ENCODE measurements around the gene TOE1. TPM values are rescaled to one million over a fixed set of nuclear protein-coding genes. Genes with fewer than 3 reads are reported as not detected.

Gene TOE1
- total RNA-seq, 1 donor from 2014 or later, result 6.1 TPM

- H3F3A ChIP-seq (ENCODE audit: low read depth), result peaks cover 33% of the 10 kb centered on the region
- no peaks in the 10 kb centered on the region for H3K9me3 Mint-ChIP-seq
Measured at GRCh38 chr1:45300669-45300997, 39.3 kb upstream of the TOE1 start.

GRCh38 chr1:45302505-45303150, 37.3 kb upstream of the TOE1 start:
- Histone ChIP-seq H3K4me1 (peaks cover 47% of the 10 kb centered on the region), H3K4me3 (peak overlapping the region; percentile 66), H3K27ac (no peak overlapping the region), H4K20me1 (ENCODE audit: low read depth) (no peaks in the 10 kb centered on the region), H3K27me3 (no peaks in the 10 kb centered on the region), H3K9me3 (ENCODE audit: low read depth) (no peaks in the 10 kb centered on the region), H3K36me3 (no peaks in the 10 kb centered on the region), H3K79me2 (ENCODE audit: low read depth) (no peaks in the 10 kb centered on the region), H2AFZ (replicated peaks) (no peak overlapping the region), H3K9ac (no peak overlapping the region), H3F3A (ENCODE audit: low read depth) (peaks cover 47% of the 10 kb centered on the region), H3K4me2 (peak overlapping the region; percentile 81)
- no peak overlapping the region for H3K27ac Mint-ChIP-seq
- no peak for DNase-seq (ENCODE audit: low spot score)
- H3K4me3 Mint-ChIP-seq, result peak overlapping the region; percentile 90
- H3K27me3 Mint-ChIP-seq (ENCODE audit: insufficient read depth, low read depth), result peaks cover 4% of the 10 kb centered on the region
- TF ChIP-seq CTCF (IDR thresholded peaks at IDR 0.05), result no peak
- TF ChIP-seq EZH2phosphoT487 (IDR thresholded peaks at IDR 0.05), result no peak
- TF ChIP-seq EZH2 (IDR thresholded peaks at IDR 0.05), result no peak
- no peaks in the 10 kb centered on the region for H3K9me3 Mint-ChIP-seq
- H3K4me1 Mint-ChIP-seq, result peaks cover 30% of the 10 kb centered on the region
- no peaks in the 10 kb centered on the region for H3K36me3 Mint-ChIP-seq

More at GRCh38 chr1:45300669-45300997, 39.3 kb upstream of the TOE1 start:
- Histone ChIP-seq H3K36me3 (no peaks in the 10 kb centered on the region), H3K9me3 (ENCODE audit: low read depth) (no peaks in the 10 kb centered on the region), H3K79me2 (ENCODE audit: low read depth) (no peaks in the 10 kb centered on the region), H3K4me1 (peaks cover 35% of the 10 kb centered on the region), H3K4me2 (no peak overlapping the region), H4K20me1 (ENCODE audit: low read depth) (no peaks in the 10 kb centered on the region), H3K27ac (no peak overlapping the region), H3K9ac (no peak overlapping the region), H2AFZ (replicated peaks) (no peak overlapping the region), H3K27me3 (no peaks in the 10 kb centered on the region), H3K4me3 (no peak overlapping the region)
- no peak overlapping the region for H3K27ac Mint-ChIP-seq
- TF ChIP-seq EZH2phosphoT487 (IDR thresholded peaks at IDR 0.05) (no peak), EZH2 (IDR thresholded peaks at IDR 0.05) (no peak), CTCF (IDR thresholded peaks at IDR 0.05) (no peak)
- H3K4me3 Mint-ChIP-seq, result peak overlapping the region; percentile 8
- no peak for DNase-seq (ENCODE audit: low spot score)
- H3K36me3 Mint-ChIP-seq, result no peaks in the 10 kb centered on the region
- H3K27me3 Mint-ChIP-seq (ENCODE audit: insufficient read depth, low read depth), result peaks cover 4% of the 10 kb centered on the region
- H3K4me1 Mint-ChIP-seq, result peaks cover 32% of the 10 kb centered on the region

GRCh38 chr1:45303520-45304310, 36.3 kb upstream of the TOE1 start:
- peaks cover 23% of the 10 kb centered on the region for H3K4me1 Mint-ChIP-seq
- H3F3A ChIP-seq (ENCODE audit: low read depth), result peaks cover 47% of the 10 kb centered on the region
- H3K9ac ChIP-seq, result peak overlapping the region; percentile 29
- peak overlapping the region; percentile 90 for H3K4me3 Mint-ChIP-seq
- H2AFZ ChIP-seq (replicated peaks), result peak overlapping the region; percentile 45
- H3K79me2 ChIP-seq (ENCODE audit: low read depth), result no peaks in the 10 kb centered on the region
- no peaks in the 10 kb centered on the region for H4K20me1 ChIP-seq (ENCODE audit: low read depth)
- no peak overlapping the region for H3K27ac ChIP-seq
- H3K4me1 ChIP-seq, result peaks cover 36% of the 10 kb centered on the region
- H3K4me2 ChIP-seq, result peak overlapping the region; percentile 81
- no peaks in the 10 kb centered on the region for H3K27me3 ChIP-seq
- DNase-seq (ENCODE audit: low spot score), result peak; percentile 98
- peak overlapping the region; percentile 95 for H3K27ac Mint-ChIP-seq
- no peaks in the 10 kb centered on the region for H3K36me3 Mint-ChIP-seq
- TF ChIP-seq EZH2 (IDR thresholded peaks at IDR 0.05) (no peak), EZH2phosphoT487 (IDR thresholded peaks at IDR 0.05) (no peak), CTCF (IDR thresholded peaks at IDR 0.05) (peak; percentile 67)
- H3K27me3 Mint-ChIP-seq (ENCODE audit: insufficient read depth, low read depth), result peaks cover 4% of the 10 kb centered on the region
- no peaks in the 10 kb centered on the region for H3K9me3 Mint-ChIP-seq
- H3K9me3 ChIP-seq (ENCODE audit: low read depth), result no peaks in the 10 kb centered on the region
- H3K4me3 ChIP-seq, result peak overlapping the region; percentile 66
- no peaks in the 10 kb centered on the region for H3K36me3 ChIP-seq

Measured in neural progenitor cell (in vitro differentiated cells).